SK-N-MC (cell line): Measurements from ENCODE around the gene DSCAM.

Source experiments
- EZH2 ChIP-seq: fragments of 200-600 bp; sonication (generic); IDR thresholded peaks from one replicate; pipeline ENCODE4 v1.6.1; 2017; ENCODE audit warnings: antibody characterized with exemption
- FOXP2 ChIP-seq: optimal IDR thresholded peaks from 2 replicates; pipeline ENCODE3; 2011; ENCODE audit warnings: mild to moderate bottlenecking, moderate library complexity; ENCODE audit not compliant: insufficient read depth; ENCODE audit errors: extremely low read length, control extremely low read depth
- POLR2AphosphoS5 ChIP-seq: IDR thresholded peaks from 2 replicates; pipeline ENCODE4 v1.6.1; 2012; ENCODE audit warnings: mild to moderate bottlenecking, low read depth, low read length, borderline replicate concordance

DNA sequence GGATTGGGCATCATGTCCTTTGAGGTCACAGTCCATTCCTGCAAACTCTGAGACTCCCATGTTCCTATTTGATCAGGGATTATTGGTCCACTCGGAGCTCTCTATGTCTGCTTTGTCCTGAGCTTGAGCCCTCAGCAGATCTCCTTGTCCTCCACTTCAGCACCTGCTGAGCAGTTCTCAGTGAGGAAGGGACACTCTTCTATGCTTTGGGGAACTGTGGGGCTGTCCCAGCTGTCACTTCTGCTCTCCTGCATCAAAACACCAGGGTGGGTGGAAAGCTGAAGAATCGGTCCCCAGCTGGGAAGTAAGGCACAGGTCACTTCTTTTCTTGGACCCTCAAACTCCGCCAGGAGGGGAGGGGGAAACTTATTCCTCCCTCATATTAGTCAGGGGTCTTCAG is 880.2 kb downstream of the DSCAM start:
- TF ChIP-seq POLR2AphosphoS5 (no peak), EZH2 (no peak), FOXP2 (no peak)
